HG03354 (cell line): ENCODE data around the gene SH3RF2.
"Not testable (repeated sequence)": the region's sequence is repeated elsewhere in the genome, so short reads cannot be mapped to it uniquely, and the experiment has no call there.

Source experiments
- ATAC-seq: cut with Tn5 transposase; IDR thresholded peaks from one replicate; pipeline ENCODE4 v1.9.1; 2021; ENCODE audit warnings: mild to moderate bottlenecking; ENCODE audit not compliant: unreplicated experiment, poor library complexity, severe bottlenecking

The SH3RF2 gene

DNA sequence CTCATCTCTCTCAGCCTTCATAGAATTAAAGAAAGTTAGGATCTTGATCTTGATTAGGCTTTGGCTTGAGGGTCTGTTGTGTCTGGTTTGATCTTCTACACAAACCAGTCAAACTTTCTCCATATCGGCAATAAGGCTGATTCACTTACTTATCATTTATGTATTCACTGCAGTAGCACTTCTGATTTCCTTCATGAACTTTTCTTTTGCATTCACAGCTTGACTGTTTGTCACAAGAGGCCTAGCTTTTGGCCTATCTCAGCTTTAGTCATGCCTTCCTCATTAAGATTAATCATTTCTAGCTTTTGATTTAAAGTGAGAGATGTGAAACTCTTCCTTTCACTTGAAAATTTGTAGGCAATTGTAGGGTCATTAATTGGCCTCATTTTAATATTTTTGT lies 62.8 kb downstream of the SH3RF2 start:
- ATAC-seq: no peak

DNA sequence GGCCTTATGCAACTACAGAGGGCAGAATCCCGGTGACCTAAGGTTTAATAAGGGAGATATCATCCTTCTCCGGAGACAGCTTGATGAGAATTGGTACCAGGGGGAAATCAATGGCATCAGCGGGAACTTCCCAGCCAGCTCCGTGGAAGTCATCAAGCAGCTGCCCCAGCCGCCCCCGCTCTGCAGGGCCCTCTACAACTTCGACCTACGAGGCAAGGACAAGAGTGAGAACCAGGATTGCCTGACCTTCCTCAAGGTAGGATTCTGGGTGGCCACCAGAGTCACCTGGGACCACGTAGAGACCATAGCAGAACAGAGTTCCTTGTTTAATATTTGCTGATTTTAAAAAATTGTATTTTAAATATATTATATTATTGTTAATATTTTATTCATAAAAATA lies 63.7 kb downstream of the SH3RF2 start:
- no peak for ATAC-seq

- no peak for ATAC-seq
These were observed 65.3 kb downstream of the SH3RF2 start for GRCh38 chr5:146001544-146002190.

DNA sequence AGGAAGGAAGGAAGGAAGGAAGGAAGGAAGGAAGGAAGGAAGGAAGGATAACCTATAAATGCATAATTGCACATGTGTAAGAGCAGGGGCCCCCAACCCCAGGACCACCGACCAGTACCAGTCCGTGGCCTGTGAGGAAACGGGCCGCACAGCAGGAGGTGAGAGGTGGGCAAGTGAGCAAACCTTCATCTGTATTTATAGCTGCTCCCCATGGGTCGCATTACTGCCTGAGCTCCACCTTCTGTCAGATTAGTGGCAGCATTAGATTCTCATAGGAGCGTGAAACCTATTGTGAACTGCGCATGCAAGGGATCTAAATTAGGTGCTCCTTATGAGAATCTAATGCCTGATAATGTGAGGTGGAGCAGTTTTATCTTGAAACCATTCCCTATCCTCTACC lies 66.1 kb downstream of the SH3RF2 start:
- ATAC-seq: no peak

DNA sequence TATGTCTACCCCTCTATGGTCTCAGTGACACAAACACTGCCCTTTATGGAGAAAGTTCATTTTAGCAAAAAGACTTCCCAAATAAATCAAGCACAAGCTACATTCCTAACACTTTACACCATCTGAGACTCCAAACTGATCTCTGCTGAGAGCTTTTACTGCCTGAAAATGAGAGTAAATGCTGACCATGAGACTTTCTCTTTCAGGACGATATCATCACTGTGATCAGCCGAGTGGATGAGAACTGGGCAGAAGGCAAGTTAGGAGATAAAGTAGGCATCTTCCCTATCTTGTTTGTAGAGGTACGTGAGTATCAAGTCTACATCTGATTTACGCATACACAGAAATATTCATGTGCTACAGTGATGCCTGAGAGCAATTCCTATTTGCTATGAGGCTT lies 67.5 kb downstream of the SH3RF2 start:
- ATAC-seq: no peak

GRCh38 chr5:146005264-146005663 lies 68.9 kb downstream of the SH3RF2 start:
- no peak for ATAC-seq

- no peak for ATAC-seq
These were observed 69.3 kb downstream of the SH3RF2 start for GRCh38 chr5:146005723-146006122.

GRCh38 chr5:146006470-146007190 lies 70.3 kb downstream of the SH3RF2 start:
- ATAC-seq: no peak

DNA sequence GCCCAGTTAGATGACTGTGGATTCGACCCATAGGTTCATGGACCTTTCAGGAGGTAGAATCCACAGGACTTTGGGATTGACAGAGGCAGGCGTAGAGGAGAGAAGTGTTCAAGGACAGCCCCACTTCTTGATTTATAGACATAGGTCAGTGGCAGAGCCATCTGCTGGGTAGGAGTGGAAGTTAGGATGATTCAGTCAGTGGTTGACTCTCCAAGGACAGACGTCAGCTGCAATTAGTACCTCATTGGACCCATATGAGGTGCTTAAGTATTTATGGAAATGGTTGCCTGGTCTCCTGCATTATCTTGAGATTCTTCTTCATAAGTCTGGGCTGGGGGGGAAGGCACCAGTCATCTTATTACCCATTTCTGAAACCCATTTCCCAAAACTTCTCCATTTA lies 70.9 kb downstream of the SH3RF2 start:
- no peak for ATAC-seq

DNA sequence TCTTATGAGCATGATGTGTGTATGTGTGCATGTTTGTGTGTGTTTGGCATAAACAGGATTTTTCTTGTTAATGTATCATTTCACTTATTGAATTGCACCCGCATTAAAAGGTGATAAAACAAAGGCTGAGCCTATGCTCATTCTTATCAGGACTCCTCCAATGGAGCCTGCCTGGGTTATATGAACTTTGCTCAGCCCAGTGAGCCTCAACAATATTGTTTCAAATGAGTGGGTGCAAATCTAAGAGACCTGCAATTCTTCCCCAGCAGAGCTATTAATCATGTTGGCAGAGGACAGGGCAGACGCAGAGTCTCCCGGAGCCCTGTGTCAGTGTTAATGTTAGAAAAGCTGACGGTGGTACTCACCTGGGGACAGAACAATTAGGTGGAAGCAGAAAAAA lies 71.6 kb downstream of the SH3RF2 start:
- ATAC-seq: no peak

DNA sequence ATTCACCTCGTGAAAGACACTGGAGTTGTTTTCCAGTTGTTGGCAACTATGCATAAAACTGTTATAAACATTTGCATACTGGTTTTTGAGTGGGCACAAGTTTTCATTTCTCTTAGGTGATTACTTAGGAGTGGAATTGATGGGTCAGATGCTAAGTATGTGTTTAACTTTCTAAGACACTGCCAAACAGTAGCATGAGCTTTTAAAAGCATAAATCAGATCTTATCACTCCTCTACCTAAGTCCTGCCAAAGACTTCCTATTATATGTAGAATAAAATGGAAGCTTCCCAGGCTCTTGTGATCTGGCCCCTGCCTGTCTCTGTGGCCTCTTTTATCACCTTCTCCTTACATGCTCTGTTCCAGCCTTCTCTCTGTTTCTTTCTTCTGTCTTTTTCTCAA lies 72.6 kb downstream of the SH3RF2 start:
- ATAC-seq: no peak

GRCh38 chr5:146010447-146010846 lies 74.1 kb downstream of the SH3RF2 start:
- not testable (repeated sequence) for ATAC-seq

DNA sequence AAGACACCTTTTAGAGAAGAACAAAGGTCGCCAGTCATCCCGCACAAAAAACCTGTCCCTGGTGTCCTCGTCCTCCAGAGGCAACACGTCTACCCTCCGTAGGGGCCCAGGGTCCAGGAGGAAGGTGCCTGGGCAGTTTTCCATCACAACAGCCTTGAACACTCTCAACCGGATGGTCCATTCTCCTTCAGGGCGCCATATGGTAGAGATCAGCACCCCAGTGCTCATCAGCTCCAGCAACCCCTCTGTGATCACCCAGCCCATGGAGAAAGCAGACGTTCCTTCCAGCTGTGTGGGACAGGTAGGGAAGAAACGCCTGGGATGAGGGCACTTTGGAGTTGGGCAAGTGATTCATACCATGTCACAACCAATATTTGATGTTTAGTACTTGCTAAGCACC lies 77.4 kb downstream of the SH3RF2 start:
- ATAC-seq: no peak

DNA sequence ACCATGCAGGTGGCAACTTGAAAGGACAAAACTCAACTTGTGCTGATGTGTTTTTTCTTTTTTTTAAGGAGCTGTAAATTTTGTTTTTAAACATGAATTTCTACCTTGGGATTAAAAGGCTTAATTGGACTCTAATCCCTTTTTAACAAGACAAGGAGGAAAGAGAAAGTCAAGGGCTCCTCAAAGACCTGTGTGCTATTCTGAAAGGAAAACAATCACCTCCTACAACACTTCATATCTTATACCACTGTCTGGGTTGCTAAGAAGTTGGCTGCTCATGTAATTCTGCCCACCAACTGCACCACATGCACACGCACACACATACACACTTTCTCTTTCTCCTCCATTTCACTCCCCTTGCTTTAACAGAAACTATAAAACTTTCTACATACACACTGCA lies 78.6 kb downstream of the SH3RF2 start:
- no peak for ATAC-seq

DNA sequence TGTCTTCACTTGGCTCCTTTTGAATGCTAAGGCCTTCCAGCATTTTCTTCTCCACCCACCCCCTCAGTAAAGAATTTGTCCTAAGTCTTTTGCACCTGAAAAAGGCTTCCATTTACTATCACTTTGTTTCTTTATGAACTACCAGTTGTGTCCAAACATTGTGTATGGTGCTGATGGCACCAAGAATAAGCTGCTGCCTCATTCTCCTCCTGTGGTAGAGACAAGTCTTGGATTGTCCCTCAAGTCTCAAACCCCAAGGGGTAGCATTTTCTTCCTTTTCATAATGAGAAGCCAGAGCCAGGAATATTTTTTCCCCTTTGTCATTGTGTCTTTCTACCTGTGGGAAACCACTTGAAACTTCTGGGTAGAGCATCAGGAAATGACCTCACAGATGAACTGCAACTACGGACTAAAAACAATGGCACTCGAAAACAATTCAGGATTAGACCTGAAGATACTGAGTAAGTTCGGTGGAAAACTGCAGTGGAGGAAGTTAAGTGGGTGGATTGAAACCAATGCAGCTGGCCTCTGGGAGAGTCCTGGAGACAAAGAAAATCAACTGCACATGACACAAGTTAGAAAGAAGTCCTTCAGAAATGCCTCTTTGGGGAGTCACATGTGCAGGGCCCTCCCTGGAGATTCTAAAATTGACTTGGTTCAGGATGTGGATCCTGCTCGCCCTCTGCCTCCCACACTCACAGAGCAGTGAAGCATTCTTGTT lies 80.5 kb downstream of the SH3RF2 start:
- no peak for ATAC-seq

- ATAC-seq: no peak
These were observed 82.4 kb downstream of the SH3RF2 start for GRCh38 chr5:146018514-146019375.

DNA sequence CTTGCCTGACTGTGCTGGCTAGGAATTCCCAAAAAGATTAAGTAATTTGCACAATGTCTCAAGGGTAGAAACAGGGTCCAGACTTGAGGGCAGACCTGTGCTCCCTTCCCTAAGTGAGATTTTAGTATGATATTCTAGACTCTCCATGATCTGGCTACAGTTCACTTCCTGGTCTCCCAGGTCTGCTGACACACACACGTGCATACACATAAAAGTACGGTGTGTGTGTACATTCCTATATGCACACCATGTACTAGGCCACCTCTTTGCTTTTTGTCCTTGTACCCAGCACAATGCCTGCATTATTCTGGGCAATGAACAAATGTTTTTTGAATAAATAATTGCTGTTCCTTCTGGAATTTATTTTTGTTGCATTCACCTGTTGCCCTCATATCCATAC lies 83.7 kb downstream of the SH3RF2 start:
- no peak for ATAC-seq

DNA sequence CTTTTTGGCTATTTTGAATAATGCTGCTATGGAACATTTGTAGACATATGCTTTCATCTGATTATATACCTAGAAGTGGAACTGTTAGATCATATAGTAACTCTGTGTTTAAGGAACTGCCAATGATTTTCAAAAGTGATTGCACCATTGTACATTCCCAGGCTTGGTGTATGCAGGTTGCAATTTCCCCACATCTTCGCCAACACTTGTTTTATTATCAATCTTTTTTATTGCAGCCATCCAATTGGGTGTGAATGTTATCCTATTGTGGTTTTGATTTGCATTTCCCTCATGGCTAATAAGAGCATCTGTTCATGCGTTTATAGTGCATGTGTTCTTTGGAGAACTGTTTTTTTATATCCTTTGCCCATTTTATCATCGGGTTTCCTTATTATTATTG lies 87.7 kb downstream of the SH3RF2 start:
- no peak for ATAC-seq

GRCh38 chr5:146025114-146025680 lies 88.8 kb downstream of the SH3RF2 start:
- ATAC-seq: no peak

GRCh38 chr5:146025681-146026080 lies 89.3 kb downstream of the SH3RF2 start:
- ATAC-seq: no peak
